Astrocyte (in vitro differentiated cells and primary cell): Measurements from ENCODE around the gene SMOC2. TPM values are rescaled to one million over a fixed set of nuclear protein-coding genes. Genes with fewer than 3 reads are reported as not detected.

Source experiments
- DNase-seq: peaks from one replicate; pipeline ENCODE4 v3.0.0-alpha.2; 2010; ENCODE audit warnings: low read depth
- FAIRE-seq: peaks from 2 replicates; lab custom pipeline; 2011; peaks lifted over from hg19 to GRCh38; lab: Jason Lieb, UNC
- H2AFZ ChIP-seq: 2 replicates; pipeline ENCODE4 v1.6.0; 2012; ENCODE audit warnings: low read depth, low read length, inconsistent platforms
- H3K27ac ChIP-seq: 2 replicates; pipeline ENCODE4 v1.5.1; 2011; ENCODE audit warnings: low read depth, low read length, inconsistent platforms
- H3K27me3 ChIP-seq: 2 replicates; pipeline ENCODE4 v1.6.0; 2011; ENCODE audit warnings: low read length, inconsistent platforms; ENCODE audit not compliant: insufficient read depth
- H3K36me3 ChIP-seq: 2 replicates; pipeline ENCODE4 v1.5.1; 2011; ENCODE audit warnings: low read length, inconsistent platforms; ENCODE audit not compliant: insufficient read depth
- H3K4me1 ChIP-seq: 2 replicates; pipeline ENCODE4 v1.5.1; 2011; ENCODE audit warnings: low read length, inconsistent platforms; ENCODE audit not compliant: insufficient read depth
- H3K4me2 ChIP-seq: 2 replicates; pipeline ENCODE4 v1.6.0; 2012; ENCODE audit warnings: low read length, inconsistent platforms
- H3K4me3 ChIP-seq: 2 replicates; pipeline ENCODE4 v1.5.1; 2011; ENCODE audit warnings: low read depth, mild to moderate bottlenecking, low read length, inconsistent platforms; ENCODE audit not compliant: insufficient read depth
- H3K79me2 ChIP-seq: 2 replicates; pipeline ENCODE4 v1.6.0; 2012; ENCODE audit warnings: mild to moderate bottlenecking, low read length, inconsistent platforms; ENCODE audit not compliant: insufficient read depth
- H3K9ac ChIP-seq: 2 replicates; pipeline ENCODE4 v1.6.0; 2012; ENCODE audit warnings: mild to moderate bottlenecking, low read length, inconsistent platforms
- H3K9me3 ChIP-seq: 2 replicates; pipeline ENCODE4 v1.5.1; 2012; ENCODE audit warnings: low read depth, mild to moderate bottlenecking, low read length, inconsistent platforms; ENCODE audit not compliant: insufficient read depth
- H4K20me1 ChIP-seq: 2 replicates; pipeline ENCODE4 v1.6.0; 2012; ENCODE audit warnings: low read length, inconsistent platforms; ENCODE audit not compliant: insufficient read depth
- H3K27ac Mint-ChIP-seq: one replicate; pipeline ENCODE4 v1.8.0; 2021; ENCODE audit warnings: mild to moderate bottlenecking, mixed read lengths; ENCODE audit not compliant: unreplicated experiment
- H3K27me3 Mint-ChIP-seq: one replicate; pipeline ENCODE4 v1.8.0; 2021; ENCODE audit warnings: low read depth, mixed read lengths; ENCODE audit not compliant: unreplicated experiment
- H3K36me3 Mint-ChIP-seq: one replicate; pipeline ENCODE4 v1.8.0; 2021; ENCODE audit warnings: low read depth, mixed read lengths; ENCODE audit not compliant: unreplicated experiment
- H3K4me1 Mint-ChIP-seq: one replicate; pipeline ENCODE4 v1.8.0; 2021; ENCODE audit warnings: low read depth, mixed read lengths; ENCODE audit not compliant: unreplicated experiment
- H3K4me3 Mint-ChIP-seq: one replicate; pipeline ENCODE4 v1.8.0; 2021; ENCODE audit warnings: mild to moderate bottlenecking, moderate library complexity, mixed read lengths; ENCODE audit not compliant: unreplicated experiment
- H3K9me3 Mint-ChIP-seq: one replicate; pipeline ENCODE4 v1.8.0; 2021; ENCODE audit warnings: mild to moderate bottlenecking, mixed read lengths; ENCODE audit not compliant: unreplicated experiment
- CTCF ChIP-seq: IDR thresholded peaks from 2 replicates; pipeline ENCODE4 v1.5.1; 2011; ENCODE audit warnings: low read depth, mild to moderate bottlenecking, inconsistent platforms, low read length, moderate library complexity; ENCODE audit not compliant: insufficient read depth
- EZH2 ChIP-seq: IDR thresholded peaks from 2 replicates; pipeline ENCODE4 v1.6.1; 2012; ENCODE audit warnings: mild to moderate bottlenecking, low read length, inconsistent platforms; ENCODE audit not compliant: insufficient read depth
- total RNA-seq: library from RNA; stranded (reverse); gene quantifications from 2 replicates; pipeline ENCODE4 v1.2.1, GENCODE V29; 2021

SMOC2 gene
- total RNA-seq, 1 donor from 2014 or later = 0.93 TPM

- H3K27ac ChIP-seq = no peak overlapping the region
- H3K4me3 ChIP-seq = no peak overlapping the region
- Mint-ChIP-seq H3K36me3 (no peaks in the 10 kb centered on the region), H3K4me1 (no peaks in the 10 kb centered on the region), H3K27ac (no peak overlapping the region), H3K27me3 (peaks cover 24% of the 10 kb centered on the region), H3K9me3 (no peaks in the 10 kb centered on the region), H3K4me3 (no peak overlapping the region)
- H3K9ac ChIP-seq = no peak overlapping the region
- TF ChIP-seq EZH2 (no peak), CTCF (no peak)
- no peak for FAIRE-seq
- peaks cover 4% of the 10 kb centered on the region for H3K4me1 ChIP-seq
- no peaks in the 10 kb centered on the region for H4K20me1 ChIP-seq
- no peak overlapping the region for H3K4me2 ChIP-seq
- no peaks in the 10 kb centered on the region for H3K27me3 ChIP-seq
- H3K9me3 ChIP-seq = no peaks in the 10 kb centered on the region
- no peak for DNase-seq
- H3K36me3 ChIP-seq = no peaks in the 10 kb centered on the region
- H3K79me2 ChIP-seq = no peaks in the 10 kb centered on the region
- no peak overlapping the region for H2AFZ ChIP-seq
Measured at GRCh38 chr6:168533414-168533813, 92.4 kb downstream of the SMOC2 start.

GRCh38 chr6:168534265-168534664 lies 93.3 kb downstream of the SMOC2 start:
- Histone ChIP-seq H3K4me1 (no peaks in the 10 kb centered on the region), H3K36me3 (no peaks in the 10 kb centered on the region), H3K79me2 (no peaks in the 10 kb centered on the region), H3K4me3 (no peak overlapping the region), H4K20me1 (no peaks in the 10 kb centered on the region), H3K4me2 (no peak overlapping the region), H3K27me3 (peaks cover under 1% of the 10 kb centered on the region), H2AFZ (no peak overlapping the region), H3K9ac (no peak overlapping the region), H3K27ac (no peak overlapping the region), H3K9me3 (no peaks in the 10 kb centered on the region)
- peaks cover 1% of the 10 kb centered on the region for H3K4me1 Mint-ChIP-seq
- H3K27me3 Mint-ChIP-seq = peaks cover 26% of the 10 kb centered on the region
- no peak for TF ChIP-seq EZH2
- TF ChIP-seq CTCF = no peak
- FAIRE-seq (no peak), DNase-seq (no peak)
- no peak overlapping the region for H3K27ac Mint-ChIP-seq
- H3K4me3 Mint-ChIP-seq = no peak overlapping the region
- no peaks in the 10 kb centered on the region for H3K9me3 Mint-ChIP-seq
- no peaks in the 10 kb centered on the region for H3K36me3 Mint-ChIP-seq

GRCh38 chr6:168535711-168536110 lies 94.7 kb downstream of the SMOC2 start:
- DNase-seq = no peak
- H3K4me3 Mint-ChIP-seq = no peak overlapping the region
- H3K27ac Mint-ChIP-seq = no peak overlapping the region
- TF ChIP-seq EZH2 (no peak), CTCF (no peak)
- no peaks in the 10 kb centered on the region for H3K36me3 ChIP-seq
- no peak overlapping the region for H3K4me3 ChIP-seq
- no peak for FAIRE-seq
- H3K27me3 Mint-ChIP-seq = peaks cover 34% of the 10 kb centered on the region
- no peaks in the 10 kb centered on the region for H3K36me3 Mint-ChIP-seq
- peaks cover 1% of the 10 kb centered on the region for H3K4me1 Mint-ChIP-seq
- no peak overlapping the region for H3K4me2 ChIP-seq
- H3K27me3 ChIP-seq = peaks cover 5% of the 10 kb centered on the region
- no peak overlapping the region for H2AFZ ChIP-seq
- H3K27ac ChIP-seq = no peak overlapping the region
- no peaks in the 10 kb centered on the region for H4K20me1 ChIP-seq
- H3K9me3 ChIP-seq = no peaks in the 10 kb centered on the region
- no peaks in the 10 kb centered on the region for H3K79me2 ChIP-seq
- no peak overlapping the region for H3K9ac ChIP-seq
- no peaks in the 10 kb centered on the region for H3K9me3 Mint-ChIP-seq
- no peaks in the 10 kb centered on the region for H3K4me1 ChIP-seq
